Measurements from ENCODE around the gene CD300E. TPM values are rescaled to one million over a fixed set of nuclear protein-coding genes. Genes with fewer than 3 reads are reported as not detected.

CD300E gene
- total RNA-seq, 1 donor from 2014 or later, result not detected

GRCh38 chr17:74624131-74624530 is 593 bp upstream of the CD300E start:
- Mint-ChIP-seq H3K4me3 (no peak overlapping the region), H3K27me3 (peaks cover 62% of the 10 kb centered on the region), H3K4me1 (no peaks in the 10 kb centered on the region), H3K9me3 (peaks cover 3% of the 10 kb centered on the region), H3K36me3 (ENCODE audit: low read depth) (no peaks in the 10 kb centered on the region), H3K27ac (no peak overlapping the region)
- intact Hi-C loops (cut with micrococcal nuclease), result no loop called here
- DNase-seq, result no peak

GRCh38 chr17:74619077-74619673 is 4.4 kb downstream of the CD300E start:
- Mint-ChIP-seq H3K27me3 (peaks cover 57% of the 10 kb centered on the region), H3K4me3 (no peak overlapping the region), H3K4me1 (no peaks in the 10 kb centered on the region), H3K9me3 (peaks cover 3% of the 10 kb centered on the region), H3K36me3 (ENCODE audit: low read depth) (no peaks in the 10 kb centered on the region), H3K27ac (no peak overlapping the region)
- DNase-seq, result no peak
- intact Hi-C loops (cut with micrococcal nuclease), result no loop called here

GRCh38 chr17:74618451-74618850 is 5.1 kb downstream of the CD300E start:
- no peak for DNase-seq
- Mint-ChIP-seq H3K36me3 (ENCODE audit: low read depth) (no peaks in the 10 kb centered on the region), H3K4me1 (no peaks in the 10 kb centered on the region), H3K4me3 (no peak overlapping the region), H3K27ac (no peak overlapping the region), H3K9me3 (peaks cover 3% of the 10 kb centered on the region), H3K27me3 (peaks cover 56% of the 10 kb centered on the region)
- intact Hi-C loops (cut with micrococcal nuclease), result no loop called here

- Mint-ChIP-seq H3K4me1 (peaks cover 8% of the 10 kb centered on the region), H3K9me3 (no peaks in the 10 kb centered on the region), H3K27me3 (peaks cover 48% of the 10 kb centered on the region), H3K4me3 (no peak overlapping the region), H3K27ac (no peak overlapping the region), H3K36me3 (ENCODE audit: low read depth) (no peaks in the 10 kb centered on the region)
- intact Hi-C loops (cut with micrococcal nuclease), result no loop called here
- no peak for DNase-seq
Measured at GRCh38 chr17:74616696-74617095, 6.8 kb downstream of the CD300E start.

- H3K27me3 Mint-ChIP-seq, result peaks cover 36% of the 10 kb centered on the region
- no peak for DNase-seq
- no peak overlapping the region for H3K4me3 Mint-ChIP-seq
- H3K27ac Mint-ChIP-seq, result no peak overlapping the region
- intact Hi-C loops (cut with micrococcal nuclease), result no loop called here
- H3K9me3 Mint-ChIP-seq, result no peaks in the 10 kb centered on the region
- no peaks in the 10 kb centered on the region for H3K36me3 Mint-ChIP-seq (ENCODE audit: low read depth)
- H3K4me1 Mint-ChIP-seq, result peaks cover 10% of the 10 kb centered on the region
Measured at GRCh38 chr17:74612046-74612445, 11.5 kb downstream of the CD300E start.

- no peak overlapping the region for H3K4me3 Mint-ChIP-seq
- no peaks in the 10 kb centered on the region for H3K36me3 Mint-ChIP-seq (ENCODE audit: low read depth)
- no peaks in the 10 kb centered on the region for H3K9me3 Mint-ChIP-seq
- peaks cover 10% of the 10 kb centered on the region for H3K4me1 Mint-ChIP-seq
- no peak overlapping the region for H3K27ac Mint-ChIP-seq
- intact Hi-C loops (cut with micrococcal nuclease), result no loop called here
- DNase-seq, result no peak
- H3K27me3 Mint-ChIP-seq, result peaks cover 25% of the 10 kb centered on the region
Measured at GRCh38 chr17:74610108-74610507, 13.4 kb downstream of the CD300E start.

- Mint-ChIP-seq H3K27me3 (peaks cover 22% of the 10 kb centered on the region), H3K27ac (no peak overlapping the region)
Measured at GRCh38 chr17:74608511-74608910, 15.0 kb downstream of the CD300E start.

GRCh38 chr17:74607221-74607620 is 16.3 kb downstream of the CD300E start:
- Mint-ChIP-seq H3K9me3 (no peaks in the 10 kb centered on the region), H3K4me1 (peaks cover 10% of the 10 kb centered on the region), H3K36me3 (ENCODE audit: low read depth) (no peaks in the 10 kb centered on the region), H3K27ac (no peak overlapping the region), H3K4me3 (no peak overlapping the region), H3K27me3 (peaks cover 19% of the 10 kb centered on the region)
- no peak for DNase-seq
- intact Hi-C loops (cut with micrococcal nuclease), result no loop called here

More at GRCh38 chr17:74608511-74608910, 15.0 kb downstream of the CD300E start:
- Mint-ChIP-seq H3K9me3 (no peaks in the 10 kb centered on the region), H3K4me1 (peaks cover 10% of the 10 kb centered on the region), H3K4me3 (no peak overlapping the region), H3K36me3 (ENCODE audit: low read depth) (no peaks in the 10 kb centered on the region)
- intact Hi-C loops (cut with micrococcal nuclease), result no loop called here
- no peak for DNase-seq

GRCh38 chr17:74606050-74606449 is 17.5 kb downstream of the CD300E start:
- Mint-ChIP-seq H3K27me3 (peaks cover 20% of the 10 kb centered on the region), H3K4me1 (peaks cover 10% of the 10 kb centered on the region), H3K4me3 (no peak overlapping the region), H3K9me3 (no peaks in the 10 kb centered on the region), H3K27ac (no peak overlapping the region), H3K36me3 (ENCODE audit: low read depth) (no peaks in the 10 kb centered on the region)
- intact Hi-C loops (cut with micrococcal nuclease), result no loop called here
- no peak for DNase-seq

GRCh38 chr17:74605361-74605760 is 18.2 kb downstream of the CD300E start:
- Mint-ChIP-seq H3K36me3 (ENCODE audit: low read depth) (no peaks in the 10 kb centered on the region), H3K4me3 (no peak overlapping the region), H3K4me1 (peaks cover 10% of the 10 kb centered on the region), H3K27me3 (peaks cover 25% of the 10 kb centered on the region), H3K27ac (no peak overlapping the region), H3K9me3 (no peaks in the 10 kb centered on the region)
- intact Hi-C loops (cut with micrococcal nuclease), result no loop called here
- DNase-seq, result no peak

- peaks cover 31% of the 10 kb centered on the region for H3K27me3 Mint-ChIP-seq
- intact Hi-C loops (cut with micrococcal nuclease), result loop anchor here (5.0 kb wide), 1 partner anchor 227 kb away; no protein-coding TSS in a partner anchor
- no peak for DNase-seq
- H3K9me3 Mint-ChIP-seq, result no peaks in the 10 kb centered on the region
- no peaks in the 10 kb centered on the region for H3K36me3 Mint-ChIP-seq (ENCODE audit: low read depth)
- no peak overlapping the region for H3K27ac Mint-ChIP-seq
- no peak overlapping the region for H3K4me3 Mint-ChIP-seq
- H3K4me1 Mint-ChIP-seq, result peaks cover 10% of the 10 kb centered on the region
Measured at GRCh38 chr17:74604761-74605160, 18.8 kb downstream of the CD300E start.

- H3K4me1 Mint-ChIP-seq, result peaks cover 10% of the 10 kb centered on the region
- no peaks in the 10 kb centered on the region for H3K9me3 Mint-ChIP-seq
- intact Hi-C loops (cut with micrococcal nuclease), result loop anchor here (5.0 kb wide), 1 partner anchor 227 kb away; no protein-coding TSS in a partner anchor
- no peak for DNase-seq
- H3K27ac Mint-ChIP-seq, result no peak overlapping the region
- peaks cover 35% of the 10 kb centered on the region for H3K27me3 Mint-ChIP-seq
- H3K36me3 Mint-ChIP-seq (ENCODE audit: low read depth), result no peaks in the 10 kb centered on the region
- H3K4me3 Mint-ChIP-seq, result no peak overlapping the region
Measured at GRCh38 chr17:74604200-74604599, 19.3 kb downstream of the CD300E start.

GRCh38 chr17:74603746-74604145 is 19.8 kb downstream of the CD300E start:
- peaks cover 12% of the 10 kb centered on the region for H3K4me1 Mint-ChIP-seq
- DNase-seq, result no peak
- peaks cover 34% of the 10 kb centered on the region for H3K27me3 Mint-ChIP-seq
- H3K36me3 Mint-ChIP-seq (ENCODE audit: low read depth), result no peaks in the 10 kb centered on the region
- intact Hi-C loops (cut with micrococcal nuclease), result loop anchor here (5.0 kb wide), 1 partner anchor 226 kb away; no protein-coding TSS in a partner anchor
- no peak overlapping the region for H3K27ac Mint-ChIP-seq
- H3K9me3 Mint-ChIP-seq, result no peaks in the 10 kb centered on the region
- no peak overlapping the region for H3K4me3 Mint-ChIP-seq

- Mint-ChIP-seq H3K4me3 (no peak overlapping the region), H3K27me3 (peaks cover 34% of the 10 kb centered on the region), H3K4me1 (peaks cover 16% of the 10 kb centered on the region), H3K36me3 (ENCODE audit: low read depth) (no peaks in the 10 kb centered on the region), H3K27ac (no peak overlapping the region), H3K9me3 (no peaks in the 10 kb centered on the region)
- intact Hi-C loops (cut with micrococcal nuclease), result loop anchor here (5.0 kb wide), 1 partner anchor 226 kb away; no protein-coding TSS in a partner anchor
- DNase-seq, result peak; percentile 62
Measured at GRCh38 chr17:74603037-74603635, 20.4 kb downstream of the CD300E start.

Measured in activated CD4-positive, alpha-beta T cell treated with anti-CD3 and anti-CD28 coated beads, Interleukin-2, amount 10 ng/mL, durations not matched to agents 24 days and 14 days (primary cell).